HEK293T (cell line): ENCODE data around the gene RIPOR1.
A peak's percentile ranks its signal among the peaks of the same experiment; 100 is the strongest.

Source experiments
- CTCF ChIA-PET: fragments of 350-600 bp; formaldehyde crosslinking; extraction: SDS; loops from one replicate; lab custom pipeline; 2021; ENCODE audit warnings: antibody characterized with exemption, inconsistent platforms; lab: Yijun Ruan, JAX
- POLR2A ChIA-PET: fragments of 350-600 bp; formaldehyde crosslinking; extraction: SDS; loops from one replicate; lab custom pipeline; 2020; ENCODE audit warnings: antibody characterized with exemption, inconsistent platforms; lab: Yijun Ruan, JAX
- DNase-seq: peaks from one replicate; pipeline ENCODE4 v3.0.0; 2012; ENCODE audit warnings: mixed read lengths; ENCODE audit errors: extremely low spot score
- ARNT ChIP-seq: fragments of 450-650 bp; IDR thresholded peaks from 2 replicates; pipeline ENCODE4 v1.6.1; 2017; ENCODE audit warnings: mild to moderate bottlenecking
- BHLHE40 ChIP-seq: fragments of 450-650 bp; IDR thresholded peaks from 2 replicates; pipeline ENCODE4 v1.6.1; 2016; ENCODE audit warnings: mild to moderate bottlenecking, moderate library complexity, borderline replicate concordance
- CTBP1 ChIP-seq: fragments of 450-650 bp; IDR thresholded peaks from 2 replicates; pipeline ENCODE4 v1.6.1; 2016; ENCODE audit warnings: borderline replicate concordance
- ELF4 ChIP-seq: fragments of 450-650 bp; IDR thresholded peaks from 2 replicates; pipeline ENCODE4 v1.6.1; 2017; ENCODE audit warnings: antibody characterized with exemption
- FOXA1 ChIP-seq: fragments of 450-650 bp; IDR thresholded peaks from 2 replicates; pipeline ENCODE4 v1.6.1; 2016; ENCODE audit warnings: mild to moderate bottlenecking
- FOXK2 ChIP-seq: fragments of 450-650 bp; IDR thresholded peaks from 2 replicates; pipeline ENCODE4 v1.6.1; 2016; ENCODE audit warnings: mild to moderate bottlenecking
- FOXM1 ChIP-seq: fragments of 450-650 bp; IDR thresholded peaks from 2 replicates; pipeline ENCODE4 v1.6.1; 2017; ENCODE audit warnings: mild to moderate bottlenecking, borderline replicate concordance
- HDGF ChIP-seq: fragments of 450-650 bp; IDR thresholded peaks from 2 replicates; pipeline ENCODE4 v1.6.1; 2017; ENCODE audit warnings: antibody characterized with exemption, borderline replicate concordance
- L3MBTL2 ChIP-seq: fragments of 450-650 bp; conservative IDR thresholded peaks from 2 replicates; pipeline ENCODE4 v1.6.1; 2016; ENCODE audit warnings: mild to moderate bottlenecking
- LEF1 ChIP-seq: fragments of 450-650 bp; IDR thresholded peaks from 2 replicates; pipeline ENCODE4 v1.6.1; 2017; ENCODE audit warnings: mild to moderate bottlenecking, borderline replicate concordance
- NFRKB ChIP-seq: fragments of 450-650 bp; IDR thresholded peaks from 2 replicates; pipeline ENCODE4 v1.6.1; 2016; ENCODE audit warnings: mild to moderate bottlenecking, moderate library complexity
- SP1 ChIP-seq: fragments of 450-650 bp; IDR thresholded peaks from 2 replicates; pipeline ENCODE4 v1.6.1; 2017
- SUZ12 ChIP-seq: fragments of 450-650 bp; IDR thresholded peaks from 2 replicates; pipeline ENCODE4 v1.6.1; 2016; ENCODE audit warnings: mild to moderate bottlenecking
- TARDBP ChIP-seq: fragments of 450-650 bp; IDR thresholded peaks from 2 replicates; pipeline ENCODE4 v1.6.1; 2016
- ZNF384 ChIP-seq: fragments of 450-650 bp; IDR thresholded peaks from 2 replicates; pipeline ENCODE4 v1.6.1; 2016
- TF ChIP-seq, protein P1 (sequence below): fragments of 450-650 bp; IDR thresholded peaks from 2 replicates; pipeline ENCODE4 v1.6.1; 2016

The RIPOR1 gene

GRCh38 chr16:67542464-67542863 is 13.8 kb downstream of the RIPOR1 start:
- POLR2A ChIA-PET = no interaction called here
- CTCF ChIA-PET = no interaction called here
- TF ChIP-seq FOXA1 (no peak), NFRKB (no peak)
- TF ChIP-seq, protein P1, sequence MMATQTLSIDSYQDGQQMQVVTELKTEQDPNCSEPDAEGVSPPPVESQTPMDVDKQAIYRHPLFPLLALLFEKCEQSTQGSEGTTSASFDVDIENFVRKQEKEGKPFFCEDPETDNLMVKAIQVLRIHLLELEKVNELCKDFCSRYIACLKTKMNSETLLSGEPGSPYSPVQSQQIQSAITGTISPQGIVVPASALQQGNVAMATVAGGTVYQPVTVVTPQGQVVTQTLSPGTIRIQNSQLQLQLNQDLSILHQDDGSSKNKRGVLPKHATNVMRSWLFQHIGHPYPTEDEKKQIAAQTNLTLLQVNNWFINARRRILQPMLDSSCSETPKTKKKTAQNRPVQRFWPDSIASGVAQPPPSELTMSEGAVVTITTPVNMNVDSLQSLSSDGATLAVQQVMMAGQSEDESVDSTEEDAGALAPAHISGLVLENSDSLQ = no peak
- peak; percentile 62 for DNase-seq

DNA sequence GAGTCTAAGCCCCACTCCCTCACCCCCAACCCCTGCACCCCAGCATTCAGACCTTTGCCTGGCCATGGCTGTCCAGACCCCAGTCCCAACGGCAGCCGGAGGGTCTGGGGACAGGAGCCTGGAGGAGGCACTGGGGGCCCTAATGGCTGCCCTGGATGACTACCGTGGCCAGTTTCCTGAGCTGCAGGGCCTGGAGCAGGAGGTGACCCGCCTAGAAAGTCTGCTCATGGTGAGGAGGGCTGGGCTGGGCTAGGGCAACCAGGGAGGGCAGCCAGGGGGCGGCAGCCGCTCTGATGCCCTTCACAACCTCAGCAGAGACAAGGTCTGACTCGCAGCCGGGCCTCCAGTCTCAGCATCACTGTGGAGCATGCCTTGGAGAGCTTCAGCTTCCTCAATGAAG is 14.4 kb downstream of the RIPOR1 start:
- ChIA-PET POLR2A (interaction anchor here (1.6 kb wide), 1 partner anchor 109 kb away, joined by 4 read pairs; no protein-coding TSS in a partner anchor), CTCF (no interaction called here)
- no peak for TF ChIP-seq FOXK2
- TF ChIP-seq, protein P1 = no peak
- no peak for TF ChIP-seq L3MBTL2
- no peak for TF ChIP-seq NFRKB
- TF ChIP-seq ZNF384 = no peak
- DNase-seq = no peak

DNA sequence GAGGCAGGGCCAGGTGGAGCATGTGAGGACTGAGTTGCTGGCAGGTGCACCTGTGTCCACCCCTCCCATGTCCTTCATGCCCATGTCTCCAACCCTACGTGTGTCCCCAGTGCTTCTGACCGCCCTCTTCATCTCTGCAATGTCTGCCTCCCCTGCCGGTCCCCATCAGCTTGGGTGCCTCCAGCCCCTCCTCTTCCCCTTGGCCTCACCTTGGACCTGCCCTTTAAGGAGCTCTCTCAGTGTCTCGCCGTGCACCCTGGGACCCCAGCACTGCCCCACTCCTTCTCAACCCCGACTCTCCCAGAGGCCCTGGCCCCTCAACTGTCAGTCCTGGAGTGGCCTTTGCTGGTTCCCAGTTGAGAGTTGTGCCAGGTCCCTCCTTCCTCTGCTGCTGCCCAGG is 15.0 kb downstream of the RIPOR1 start:
- TF ChIP-seq LEF1 (no peak), ZNF384 (no peak), NFRKB (no peak), FOXM1 (no peak), SP1 (no peak), ELF4 (no peak), FOXA1 (no peak), SUZ12 (no peak), HDGF (no peak), L3MBTL2 (no peak), CTBP1 (no peak), BHLHE40 (no peak), FOXK2 (no peak), ARNT (no peak), TARDBP (no peak)
- TF ChIP-seq, protein P1 = no peak
- DNase-seq = no peak
- ChIA-PET POLR2A (interaction anchor here (1.6 to 2.3 kb wide), 3 partner anchors 19 to 117 kb away, joined by 4 to 9 read pairs (median 5); partner anchors contain the start of genes ACD and CTCF), CTCF (interaction anchor here (2.2 kb wide), 1 partner anchor 23 kb away, joined by 14 read pairs; no protein-coding TSS in a partner anchor)

DNA sequence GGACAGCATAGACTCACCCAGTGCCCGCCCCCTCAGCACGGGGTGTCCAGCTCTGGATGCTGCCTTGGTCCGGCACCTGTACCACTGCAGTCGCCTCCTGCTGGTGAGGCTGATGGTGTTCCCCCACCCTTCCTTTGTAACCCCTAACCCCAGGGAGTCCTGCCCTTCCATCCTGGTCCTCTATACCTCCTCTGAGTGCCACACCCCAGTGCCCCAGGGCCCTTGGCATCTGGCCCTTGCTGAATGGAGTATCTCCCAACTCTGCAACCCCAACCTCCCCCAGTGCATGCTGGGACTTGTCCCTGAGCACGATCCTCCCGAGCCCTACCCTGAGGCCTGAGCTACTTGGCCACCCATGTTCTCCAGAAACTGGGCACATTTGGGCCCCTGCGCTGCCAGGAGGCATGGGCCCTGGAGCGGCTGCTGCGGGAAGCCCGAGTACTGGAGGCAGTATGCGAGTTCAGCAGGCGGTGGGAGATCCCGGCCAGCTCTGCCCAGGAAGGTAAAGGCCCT is 15.8 kb downstream of the RIPOR1 start:
- CTCF ChIA-PET = interaction anchor here (2.2 kb wide), 1 partner anchor 23 kb away, joined by 14 read pairs; no protein-coding TSS in a partner anchor
- DNase-seq = no peak
- POLR2A ChIA-PET = interaction anchor here (0.6 to 2.3 kb wide), 5 partner anchors 15 to 116 kb away, joined by 3 to 9 read pairs (median 4); partner anchors contain the start of genes ACD and CTCF
- no peak for TF ChIP-seq FOXK2
- no peak for TF ChIP-seq HDGF
- no peak for TF ChIP-seq NFRKB
- TF ChIP-seq SP1 = no peak
- no peak for TF ChIP-seq FOXA1
- no peak for TF ChIP-seq TARDBP
- no peak for TF ChIP-seq SUZ12
- TF ChIP-seq, protein P1 = no peak
- TF ChIP-seq ELF4 = no peak
- no peak for TF ChIP-seq BHLHE40
- no peak for TF ChIP-seq CTBP1
- TF ChIP-seq FOXM1 = no peak
- no peak for TF ChIP-seq L3MBTL2
- TF ChIP-seq ARNT = no peak
- TF ChIP-seq ZNF384 = no peak
- no peak for TF ChIP-seq LEF1

DNA sequence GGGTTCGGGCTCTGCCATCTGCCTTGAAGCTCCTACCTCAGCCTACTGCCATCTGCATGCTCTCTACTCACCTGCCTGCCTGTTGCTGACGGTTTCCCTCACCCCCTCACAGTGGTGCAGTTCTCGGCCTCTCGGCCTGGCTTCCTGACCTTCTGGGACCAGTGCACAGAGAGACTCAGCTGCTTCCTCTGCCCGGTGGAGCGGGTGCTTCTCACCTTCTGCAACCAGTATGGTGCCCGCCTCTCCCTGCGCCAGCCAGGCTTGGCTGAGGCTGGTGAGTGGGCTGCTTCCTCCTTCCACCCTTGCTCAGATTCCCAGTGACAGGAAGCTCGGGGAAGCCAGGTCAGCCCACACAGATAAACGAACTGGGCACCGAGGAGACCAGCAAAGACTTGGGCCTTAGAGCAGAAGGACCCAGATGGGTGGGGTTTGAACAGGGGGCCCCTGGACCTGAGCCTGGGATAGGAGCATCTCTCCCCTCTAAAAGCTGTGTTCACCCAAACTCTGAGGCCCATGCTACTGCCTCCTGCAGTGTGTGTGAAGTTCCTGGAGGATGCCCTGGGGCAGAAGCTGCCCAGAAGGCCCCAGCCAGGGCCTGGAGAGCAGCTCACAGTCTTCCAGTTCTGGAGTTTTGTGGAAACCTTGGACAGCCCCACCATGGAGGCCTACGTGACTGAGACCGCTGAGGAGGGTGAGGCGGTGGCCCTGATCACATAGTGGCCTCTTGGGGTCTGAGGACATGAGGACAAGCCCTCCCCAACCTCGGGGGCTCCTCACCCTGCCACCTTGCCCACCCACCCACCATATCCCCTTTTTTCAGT is 16.4 kb downstream of the RIPOR1 start:
- TF ChIP-seq ZNF384 = no peak
- no peak for TF ChIP-seq SUZ12
- no peak for TF ChIP-seq NFRKB
- TF ChIP-seq LEF1 = no peak
- ChIA-PET CTCF (interaction anchor here (0.5 to 2.2 kb wide), 2 partner anchors 24 to 31 kb away, joined by 3 to 14 read pairs; no protein-coding TSS in a partner anchor), POLR2A (interaction anchor here (0.6 to 2.3 kb wide), 5 partner anchors 16 to 115 kb away, joined by 3 to 9 read pairs (median 4); partner anchors contain the start of genes ACD and CTCF)
- DNase-seq = no peak

DNA sequence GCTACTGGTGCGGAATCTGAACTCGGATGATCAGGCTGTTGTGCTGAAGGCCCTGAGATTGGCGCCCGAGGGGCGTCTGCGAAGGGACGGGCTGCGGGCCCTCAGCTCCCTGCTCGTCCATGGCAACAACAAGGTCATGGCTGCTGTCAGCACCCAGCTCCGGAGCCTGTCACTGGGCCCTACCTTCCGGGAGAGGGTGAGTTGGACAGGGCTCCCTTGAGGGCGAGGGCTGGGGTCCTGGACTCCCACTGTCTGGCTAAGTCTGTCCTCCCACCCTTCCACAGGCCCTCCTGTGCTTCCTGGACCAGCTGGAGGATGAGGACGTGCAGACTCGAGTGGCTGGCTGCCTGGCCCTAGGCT is 17.0 kb downstream of the RIPOR1 start:
- TF ChIP-seq, protein P1 = no peak
- no peak for TF ChIP-seq FOXK2
- no peak for TF ChIP-seq SUZ12
- no peak for TF ChIP-seq L3MBTL2
- TF ChIP-seq NFRKB = no peak
- no peak for TF ChIP-seq HDGF
- TF ChIP-seq ELF4 = no peak
- no peak for TF ChIP-seq ARNT
- no peak for TF ChIP-seq LEF1
- no peak for DNase-seq
- ChIA-PET POLR2A (interaction anchor here (0.8 to 2.3 kb wide), 4 partner anchors 17 to 114 kb away, joined by 3 to 9 read pairs (median 4); partner anchors contain the start of genes ACD and CTCF), CTCF (interaction anchor here (0.5 to 2.2 kb wide), 2 partner anchors 25 to 31 kb away, joined by 3 to 14 read pairs; no protein-coding TSS in a partner anchor)
